Islet of Langerhans (tissue), 1 donor: Measurements from ENCODE around the gene SAAL1.
"Not testable (repeated sequence)": the region's sequence is repeated elsewhere in the genome, so short reads cannot be mapped to it uniquely, and the experiment has no call there.

Source experiments
- FAIRE-seq: peaks from one replicate; lab custom pipeline; 2011; peaks lifted over from hg19 to GRCh38; lab: Jason Lieb, UNC

The SAAL1 gene

GRCh38 chr11:18105802-18106574, at the start of gene SAAL1:
SAAL1 (minus strand) TSS chr11:18106082; CDS start chr11:18106041, 41 bp downstream.
- FAIRE-seq = no peak

- no peak for FAIRE-seq
Observed at GRCh38 chr11:18151581-18151980, 45.7 kb upstream of the SAAL1 start.

GRCh38 chr11:18145837-18146236, 40.0 kb upstream of the SAAL1 start:
- no peak for FAIRE-seq

GRCh38 chr11:18145025-18145424, 39.1 kb upstream of the SAAL1 start:
- FAIRE-seq = no peak

GRCh38 chr11:18144243-18144642, 38.4 kb upstream of the SAAL1 start:
- no peak for FAIRE-seq

GRCh38 chr11:18140145-18140544, 34.3 kb upstream of the SAAL1 start:
- FAIRE-seq = no peak

GRCh38 chr11:18137186-18137800, 31.4 kb upstream of the SAAL1 start:
- no peak for FAIRE-seq

GRCh38 chr11:18135308-18135707, 29.4 kb upstream of the SAAL1 start:
- no peak for FAIRE-seq

GRCh38 chr11:18132341-18132740, 26.5 kb upstream of the SAAL1 start, which contains the start of gene MRGPRX3:
MRGPRX3 (plus strand) TSS chr11:18132571; CDS start chr11:18137203, 4,632 bp downstream.
- FAIRE-seq = no peak

- FAIRE-seq = not testable (repeated sequence)
Observed at GRCh38 chr11:18131115-18131514, 25.2 kb upstream of the SAAL1 start.

- not testable (repeated sequence) for FAIRE-seq
Observed at GRCh38 chr11:18121331-18121828, 15.5 kb upstream of the SAAL1 start.

- FAIRE-seq = no peak
Observed at GRCh38 chr11:18115360-18116127, 9.7 kb upstream of the SAAL1 start.

GRCh38 chr11:18111005-18111404, 5.1 kb upstream of the SAAL1 start:
- no peak for FAIRE-seq

- FAIRE-seq = no peak
Observed at GRCh38 chr11:18108254-18108653, 2.4 kb upstream of the SAAL1 start.

- no peak for FAIRE-seq
Observed at GRCh38 chr11:18106688-18107087, 806 bp upstream of the SAAL1 start.

GRCh38 chr11:18105086-18105801, 638 bp downstream of the SAAL1 start:
- FAIRE-seq = no peak

- FAIRE-seq = no peak
Observed at GRCh38 chr11:18100926-18101656, 4.8 kb downstream of the SAAL1 start.

- no peak for FAIRE-seq
Observed at GRCh38 chr11:18093959-18094358, 11.9 kb downstream of the SAAL1 start.

- no peak for FAIRE-seq
Observed at GRCh38 chr11:18091731-18092130, 14.2 kb downstream of the SAAL1 start.

GRCh38 chr11:18088966-18089365, 16.9 kb downstream of the SAAL1 start:
- FAIRE-seq = no peak

- FAIRE-seq = no peak
Observed at GRCh38 chr11:18088366-18088765, 17.5 kb downstream of the SAAL1 start.
